ENCODE results near the gene ANTXRL. TPM values are rescaled to one million over a fixed set of nuclear protein-coding genes. Genes with fewer than 3 reads are reported as not detected.
"Not testable (repeated sequence)": the region's sequence is repeated elsewhere in the genome, so short reads cannot be mapped to it uniquely, and the experiment has no call there.

The ANTXRL gene
- total RNA-seq, 1 experiment from 2014 or later: 0.63 TPM

DNA sequence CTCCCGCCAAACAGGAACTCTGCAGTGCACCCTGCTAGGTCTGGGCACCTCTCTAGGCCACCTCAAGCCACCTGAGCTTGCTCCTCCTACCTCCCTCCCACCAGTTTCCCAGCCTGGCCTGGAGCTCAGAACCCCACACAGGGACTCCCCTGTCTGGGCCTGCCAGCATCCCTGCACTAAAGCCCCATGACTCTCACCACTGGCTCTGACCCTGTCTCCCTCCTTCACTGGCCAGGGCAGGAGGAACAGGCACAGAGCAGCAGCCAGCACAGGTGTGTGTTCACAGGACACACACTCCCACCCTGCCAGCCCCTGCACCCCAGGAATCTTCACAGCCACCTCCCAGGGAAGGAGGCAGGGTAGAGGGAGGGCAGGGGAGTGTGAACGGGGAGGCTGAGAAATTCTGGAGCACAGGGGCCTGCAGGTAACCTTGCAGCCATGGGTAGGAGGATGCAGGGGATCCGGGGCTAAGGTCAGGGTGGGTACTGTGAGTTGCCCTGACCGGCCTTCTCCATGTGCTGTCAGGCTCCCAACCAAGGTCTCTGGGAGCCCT lies 13.9 kb upstream of the ANTXRL start:
- DNase-seq (ENCODE audit: low read depth): no peak

DNA sequence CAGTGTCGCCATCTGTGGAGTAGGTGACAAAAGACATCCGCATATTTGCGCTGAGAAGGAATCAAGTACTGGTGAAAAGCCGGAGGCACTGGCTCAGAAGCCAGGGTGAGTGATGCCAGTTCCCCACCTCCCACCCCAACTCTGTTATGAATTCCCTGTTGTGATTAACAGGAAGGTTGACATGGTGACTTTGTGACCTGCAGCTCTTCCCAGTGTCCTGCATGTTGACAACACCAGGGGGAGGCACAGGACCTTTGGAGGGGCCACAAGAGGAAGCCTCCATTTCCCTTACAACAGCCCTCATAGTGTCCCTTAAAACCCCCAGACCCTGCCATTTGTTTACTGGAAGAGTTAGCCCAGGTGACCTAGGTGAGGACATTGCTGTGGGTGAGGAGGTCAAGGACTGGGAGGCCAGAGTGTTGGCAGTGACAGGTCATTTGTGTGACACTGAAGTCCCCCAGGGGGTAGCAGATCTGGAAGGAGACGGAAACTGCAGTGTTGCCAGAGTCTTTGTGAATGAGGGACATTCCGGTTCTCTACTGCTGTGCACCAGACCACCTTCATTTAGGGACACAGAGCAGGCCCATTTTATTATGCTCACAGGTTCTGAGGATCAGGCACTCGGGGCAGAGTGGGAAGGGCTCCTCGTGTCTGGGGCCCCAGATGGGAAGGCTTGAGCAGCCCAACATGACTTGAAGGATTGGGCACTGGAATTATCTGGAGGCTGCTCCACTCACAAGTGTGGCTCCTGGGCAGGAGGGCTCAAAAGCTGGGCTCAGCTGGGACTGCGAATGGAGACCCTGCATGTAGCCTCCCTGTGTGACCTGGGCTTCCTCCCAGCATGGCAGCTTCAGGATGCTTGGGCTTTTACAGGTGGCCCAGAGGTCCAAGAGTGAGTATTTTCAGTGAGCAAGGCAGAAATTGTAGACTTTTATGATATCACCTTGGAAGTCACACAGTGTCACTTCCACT lies 13.0 kb upstream of the ANTXRL start:
- DNase-seq (ENCODE audit: low read depth): no peak

DNA sequence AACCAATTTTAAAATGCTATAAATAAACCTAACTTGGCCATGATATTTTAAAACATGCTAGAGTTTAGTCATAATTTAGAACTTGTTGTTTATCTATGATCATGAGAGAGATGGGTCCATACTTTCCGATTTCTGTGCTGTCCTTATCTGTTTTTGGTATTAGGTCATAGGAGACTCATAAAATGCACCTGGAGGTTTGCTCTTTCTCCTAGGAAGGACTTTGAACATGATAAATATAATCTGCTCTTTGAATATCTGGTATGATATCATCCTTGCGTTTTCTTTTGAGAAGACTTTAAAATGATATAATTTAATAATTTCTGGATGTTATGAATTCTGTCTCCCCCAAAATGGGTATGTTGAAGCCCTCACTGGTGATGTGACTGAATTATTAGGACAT lies 9.0 kb upstream of the ANTXRL start:
- DNase-seq (ENCODE audit: low read depth): no peak

DNA sequence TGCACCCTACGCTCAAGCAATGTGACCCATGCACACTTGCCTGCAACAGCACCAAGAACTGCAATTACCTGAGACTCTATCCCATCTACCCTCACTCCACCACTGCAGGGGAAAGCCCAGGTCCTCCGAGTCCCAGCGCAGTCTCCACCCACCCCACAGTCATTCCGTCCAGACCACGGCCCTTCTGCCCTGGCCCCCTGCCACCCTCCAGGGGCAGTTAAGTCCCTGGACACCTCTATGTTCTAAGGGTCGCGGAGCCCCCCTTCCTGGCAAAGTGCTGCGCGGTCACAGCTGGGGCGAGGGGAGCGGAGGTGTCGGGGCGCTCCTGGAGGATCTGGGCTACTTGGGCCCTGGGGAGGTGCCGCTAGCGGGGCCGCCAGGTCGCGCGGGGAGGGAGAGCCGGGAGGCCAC lies 4.4 kb upstream of the ANTXRL start:
- DNase-seq (ENCODE audit: low read depth): not testable (repeated sequence)

DNA sequence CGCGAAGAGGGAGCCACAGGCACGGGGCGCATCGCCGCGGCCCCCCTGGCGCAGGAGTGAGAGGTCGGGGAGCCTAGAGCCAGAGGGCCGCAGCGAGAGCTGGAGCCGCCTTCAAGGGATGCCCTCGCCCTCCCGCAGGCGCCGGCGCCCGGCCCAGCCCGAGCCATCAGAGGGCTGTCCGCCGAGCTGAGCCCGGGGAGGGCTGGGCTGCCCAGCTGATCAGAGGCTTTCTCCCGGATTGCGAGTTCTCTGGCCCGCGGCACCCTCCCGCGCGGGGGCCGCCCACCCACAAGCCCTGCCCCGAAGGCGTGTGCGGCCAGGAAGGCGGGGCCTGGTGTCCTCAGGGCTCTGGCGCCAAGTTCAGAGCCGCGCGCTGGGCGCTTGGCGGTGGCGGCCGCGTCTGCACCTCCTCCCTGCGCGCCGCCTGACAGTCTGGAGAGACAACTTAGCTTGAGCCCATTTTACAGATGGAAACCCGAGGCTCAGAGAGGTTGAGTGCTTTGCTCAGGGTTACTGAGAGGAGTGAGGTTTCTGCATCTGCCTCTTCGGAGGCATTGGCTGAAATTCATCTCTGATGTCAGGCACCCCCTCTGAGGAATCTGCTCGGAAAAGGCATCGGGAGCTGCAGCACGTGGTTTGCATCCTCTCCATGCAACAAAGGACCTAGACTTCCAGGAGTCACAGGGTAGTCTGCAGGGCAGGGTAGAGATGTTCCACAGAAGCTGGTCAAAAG lies 3.8 kb upstream of the ANTXRL start:
- peak; percentile 53 for DNase-seq (ENCODE audit: low read depth)

DNA sequence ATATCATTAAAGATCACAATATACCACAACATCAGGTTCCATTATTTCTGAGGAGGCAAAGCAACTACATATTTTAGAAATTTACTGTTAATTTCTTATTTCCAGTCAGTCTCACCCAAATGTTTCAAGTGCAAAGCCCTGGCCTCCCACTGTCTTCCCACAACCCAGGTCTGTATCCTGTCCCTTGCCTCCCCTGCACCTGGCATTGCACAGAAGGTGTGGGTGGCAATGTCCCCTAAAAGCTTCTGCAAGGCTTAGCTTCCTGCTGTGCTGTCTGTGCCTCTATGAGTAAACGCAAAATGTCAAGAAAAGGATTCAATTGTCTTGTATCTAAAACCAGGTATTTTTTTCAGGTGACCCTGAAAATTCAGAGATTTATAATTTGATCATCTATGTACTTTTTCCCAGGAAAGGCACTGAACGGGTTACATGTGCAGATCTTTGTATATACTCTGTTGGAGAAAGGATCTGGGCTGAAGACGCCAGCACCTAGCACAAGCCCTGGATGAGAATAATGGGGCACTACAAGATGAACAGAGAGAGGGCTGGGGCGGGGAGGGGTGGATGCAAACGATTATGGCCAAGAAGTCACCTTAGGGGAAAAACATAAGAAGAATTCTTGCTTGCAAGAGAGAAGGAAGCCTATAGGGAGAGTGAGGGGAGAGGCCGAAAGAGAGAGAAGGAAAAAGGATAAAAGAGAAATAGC lies 3.1 kb upstream of the ANTXRL start:
- no peak for DNase-seq (ENCODE audit: low read depth)

DNA sequence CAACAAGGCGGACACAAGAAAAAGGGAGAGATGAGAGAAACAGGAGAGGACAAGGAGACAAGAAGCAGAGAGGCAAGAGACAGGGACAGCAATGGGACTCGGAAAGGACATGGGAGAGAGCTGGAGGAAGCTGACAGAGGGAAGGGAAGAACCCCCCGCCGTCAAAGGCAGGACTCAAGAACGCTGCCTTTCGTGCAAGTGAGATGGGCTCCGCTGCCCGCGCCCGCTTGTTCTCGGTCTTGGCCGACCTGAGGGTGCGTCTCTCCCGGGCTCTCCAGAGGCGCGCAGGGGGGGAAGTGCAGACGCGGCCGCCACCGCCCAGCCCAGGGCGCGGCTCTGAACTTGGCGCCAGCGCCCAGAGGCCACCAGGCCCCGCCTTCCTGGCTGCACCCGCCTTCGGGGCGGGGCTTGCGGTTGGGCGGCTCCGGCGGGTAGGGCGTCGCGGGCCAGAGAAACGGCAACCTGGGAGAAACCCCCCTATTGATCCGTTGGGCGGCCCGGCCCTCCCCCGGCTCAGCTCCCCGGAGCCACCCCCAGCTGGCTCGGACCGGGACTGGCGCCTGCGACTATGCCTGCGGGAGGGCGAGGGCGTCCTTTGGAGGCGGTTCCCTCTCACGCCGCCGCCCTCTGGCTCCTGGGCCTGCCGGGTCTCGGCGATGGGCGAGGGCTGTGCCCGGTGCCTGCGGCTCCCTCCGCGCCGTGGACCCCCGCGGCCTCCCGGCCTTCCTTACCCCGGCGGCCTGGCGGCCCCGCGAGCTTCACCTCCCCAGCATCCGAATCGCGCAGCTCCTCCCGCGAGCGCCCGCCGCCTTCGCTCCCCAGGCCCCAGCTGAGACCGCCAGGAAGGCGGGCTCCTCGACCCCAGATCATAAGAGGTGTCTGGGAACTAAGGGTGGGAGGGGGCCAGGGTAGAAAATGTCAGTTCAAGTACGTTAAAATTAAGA lies 2.2 kb upstream of the ANTXRL start:
- peak; percentile 62 for DNase-seq (ENCODE audit: low read depth)

DNA sequence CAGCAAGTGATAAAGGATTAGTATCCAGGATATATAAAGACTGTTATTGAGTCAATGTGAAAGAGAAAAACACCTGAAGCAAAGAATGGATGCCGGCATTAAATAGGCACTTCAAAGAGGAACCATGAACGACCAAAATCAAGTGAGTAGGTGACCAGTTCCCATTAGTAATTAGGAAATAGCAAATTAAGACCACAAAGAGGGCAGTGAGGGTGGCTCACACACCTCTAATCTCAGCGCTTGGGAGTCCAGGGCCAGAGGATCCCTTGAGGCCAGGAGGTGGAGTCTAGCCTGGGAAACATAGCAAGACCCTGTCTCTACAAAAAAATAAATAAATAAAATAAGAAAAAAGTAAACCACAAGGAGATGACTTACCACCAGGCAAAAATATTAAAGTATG lies 1.5 kb upstream of the ANTXRL start:
- DNase-seq (ENCODE audit: low read depth): no peak

DNA sequence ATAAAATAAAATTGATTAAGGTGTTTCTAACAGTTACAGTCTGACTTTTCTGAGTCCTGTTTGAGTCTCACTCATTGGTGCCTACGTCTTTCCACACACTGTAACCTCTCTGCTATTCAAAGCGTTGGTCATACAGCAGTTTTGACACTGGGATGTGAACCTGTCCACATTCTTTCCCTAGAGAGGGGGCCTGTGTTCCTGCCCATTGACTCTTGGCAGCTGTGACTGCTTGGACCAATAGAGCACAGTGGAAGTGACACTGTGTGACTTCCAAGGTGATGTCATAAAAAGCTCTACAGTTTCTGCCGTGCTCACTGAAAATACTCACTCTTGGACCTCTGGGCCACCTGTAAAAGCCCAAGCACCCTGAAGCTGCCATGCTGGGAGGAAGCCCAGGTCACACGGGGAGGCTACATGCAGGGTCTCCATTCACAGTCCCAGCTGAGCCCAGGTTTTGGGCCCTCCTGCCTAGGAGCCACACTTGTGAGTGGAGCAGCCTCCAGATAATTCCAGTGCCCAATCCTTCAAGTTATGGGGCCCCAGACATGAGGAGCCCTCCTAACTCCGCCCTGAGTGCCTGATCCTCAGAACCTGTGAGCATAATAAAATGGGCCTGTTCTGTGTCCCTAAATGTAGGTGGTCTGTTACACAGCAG lies 704 bp upstream of the ANTXRL start:
- no peak for DNase-seq (ENCODE audit: low read depth)

DNA sequence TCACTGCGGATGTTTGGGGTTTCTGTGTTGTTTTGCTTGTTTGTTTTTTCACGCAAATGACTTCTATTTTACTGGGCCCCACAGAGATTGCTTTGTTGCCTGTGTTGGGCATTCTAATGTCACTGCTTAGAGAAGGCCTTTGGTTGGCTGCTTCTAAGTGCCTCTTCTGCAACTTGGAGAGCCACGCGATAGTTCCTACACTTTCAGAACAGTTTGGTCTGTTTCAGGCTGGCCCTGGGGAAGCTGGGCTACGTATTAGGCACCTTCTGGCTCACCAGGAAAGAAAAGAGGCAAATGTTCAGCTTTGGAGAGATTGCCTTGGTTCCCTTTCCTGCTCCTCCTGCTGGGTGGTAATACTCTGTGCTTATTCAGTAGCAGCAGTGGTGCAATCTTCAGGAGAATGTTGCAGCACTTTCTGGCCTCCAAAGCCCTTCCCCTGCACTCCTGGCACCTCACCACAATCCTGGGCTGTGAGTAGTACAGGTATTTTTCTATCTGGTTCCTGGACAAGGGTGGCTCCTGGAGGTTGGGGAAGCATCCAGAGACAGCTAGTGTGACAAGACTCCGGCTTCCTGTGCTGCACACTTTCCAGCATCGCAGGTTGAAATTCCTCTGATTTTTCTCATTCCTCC lies 1.2 kb downstream of the ANTXRL start:
- DNase-seq (ENCODE audit: low read depth): no peak

DNA sequence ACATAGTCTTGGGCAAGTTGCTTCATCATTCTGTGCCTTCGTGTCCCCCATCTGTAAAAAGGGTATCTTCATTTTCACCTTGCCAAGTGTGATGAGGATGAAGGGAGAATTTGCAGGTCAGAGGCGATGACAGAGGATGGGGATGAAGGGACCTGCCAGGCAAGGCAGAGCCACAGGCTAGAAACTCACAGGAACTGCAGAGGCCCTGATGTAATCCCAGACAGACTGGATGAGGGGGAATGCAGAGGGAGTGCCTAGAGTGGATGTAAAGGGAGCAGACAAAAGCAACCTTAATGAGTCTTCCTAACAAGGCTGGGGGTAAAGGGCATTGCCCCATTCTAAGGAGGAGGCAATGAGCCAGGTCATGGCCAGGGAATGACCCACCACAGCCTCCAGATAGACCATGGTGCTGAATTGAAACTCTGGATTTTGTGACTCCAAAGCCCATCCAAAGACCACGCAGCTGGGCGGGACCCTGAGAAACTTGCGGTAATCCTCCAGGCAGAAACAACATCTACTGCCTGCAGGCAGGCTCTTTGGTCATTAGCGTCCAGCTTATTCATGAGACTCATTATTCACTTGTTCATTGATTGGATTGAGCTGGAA lies 1.9 kb downstream of the ANTXRL start:
- DNase-seq (ENCODE audit: low read depth): no peak

DNA sequence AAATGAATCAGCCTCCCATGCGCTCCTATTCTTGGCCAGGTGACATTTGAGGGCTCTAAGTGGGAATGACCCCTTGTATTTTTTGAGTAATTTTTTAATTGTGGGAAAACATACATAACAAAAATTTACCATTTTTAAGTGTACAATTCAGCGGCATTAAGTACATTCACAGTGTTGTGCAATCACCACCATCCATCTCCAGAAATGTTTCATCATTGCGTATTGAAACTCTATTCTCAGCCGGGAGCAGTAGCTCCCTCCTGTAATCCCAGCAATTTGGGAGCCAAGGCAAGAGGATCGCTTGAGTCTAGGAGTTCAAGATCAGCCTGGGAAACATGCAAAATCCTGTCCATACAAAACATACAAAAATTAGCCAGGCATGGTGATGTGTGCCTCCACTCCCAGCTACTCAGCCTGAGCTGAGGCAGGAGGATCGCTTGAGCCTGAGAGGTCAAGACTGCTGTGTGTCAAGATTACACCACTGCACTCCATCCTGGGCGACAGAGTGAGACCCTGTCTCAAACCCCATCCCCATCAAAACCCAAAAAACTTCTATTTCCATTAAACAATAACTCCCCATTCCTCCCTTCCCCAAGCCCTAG lies 2.5 kb downstream of the ANTXRL start:
- no peak for DNase-seq (ENCODE audit: low read depth)

DNA sequence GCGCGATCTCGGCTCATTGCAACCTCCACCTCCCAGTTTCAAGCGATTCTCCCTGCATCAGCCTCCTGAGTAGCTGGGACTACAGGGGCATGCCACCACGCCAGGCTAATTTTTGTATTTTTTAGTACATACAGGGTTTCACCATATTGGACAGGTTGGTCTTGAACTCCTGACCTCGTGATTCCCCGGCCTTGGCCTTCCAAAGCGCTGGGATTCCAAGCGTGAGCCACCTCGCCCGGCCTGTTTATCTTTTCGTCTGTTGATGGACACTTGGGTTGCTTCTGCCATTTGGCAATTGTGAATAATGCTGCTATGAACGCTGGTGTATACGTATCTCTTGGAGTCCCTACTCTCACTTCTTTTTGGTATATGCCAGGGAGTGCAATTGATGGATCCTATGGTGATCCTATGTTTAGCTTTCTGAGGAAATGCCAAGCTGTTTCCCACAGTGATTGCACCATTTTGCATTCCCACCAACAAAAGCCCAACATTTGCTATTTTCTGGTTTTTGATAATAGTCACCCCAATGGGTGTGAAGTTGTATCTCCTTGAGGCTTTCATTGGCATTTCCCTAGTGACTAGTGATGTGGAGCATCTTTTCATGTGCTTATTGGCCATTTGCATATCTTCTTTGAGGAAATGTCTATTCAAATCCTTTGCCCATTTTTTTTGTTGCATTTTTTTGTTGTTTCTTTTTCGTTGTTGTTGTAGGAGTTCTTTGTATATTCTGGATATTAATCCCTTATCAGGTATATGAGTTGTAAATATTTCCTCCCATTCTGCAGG lies 3.5 kb downstream of the ANTXRL start:
- DNase-seq (ENCODE audit: low read depth): no peak

DNA sequence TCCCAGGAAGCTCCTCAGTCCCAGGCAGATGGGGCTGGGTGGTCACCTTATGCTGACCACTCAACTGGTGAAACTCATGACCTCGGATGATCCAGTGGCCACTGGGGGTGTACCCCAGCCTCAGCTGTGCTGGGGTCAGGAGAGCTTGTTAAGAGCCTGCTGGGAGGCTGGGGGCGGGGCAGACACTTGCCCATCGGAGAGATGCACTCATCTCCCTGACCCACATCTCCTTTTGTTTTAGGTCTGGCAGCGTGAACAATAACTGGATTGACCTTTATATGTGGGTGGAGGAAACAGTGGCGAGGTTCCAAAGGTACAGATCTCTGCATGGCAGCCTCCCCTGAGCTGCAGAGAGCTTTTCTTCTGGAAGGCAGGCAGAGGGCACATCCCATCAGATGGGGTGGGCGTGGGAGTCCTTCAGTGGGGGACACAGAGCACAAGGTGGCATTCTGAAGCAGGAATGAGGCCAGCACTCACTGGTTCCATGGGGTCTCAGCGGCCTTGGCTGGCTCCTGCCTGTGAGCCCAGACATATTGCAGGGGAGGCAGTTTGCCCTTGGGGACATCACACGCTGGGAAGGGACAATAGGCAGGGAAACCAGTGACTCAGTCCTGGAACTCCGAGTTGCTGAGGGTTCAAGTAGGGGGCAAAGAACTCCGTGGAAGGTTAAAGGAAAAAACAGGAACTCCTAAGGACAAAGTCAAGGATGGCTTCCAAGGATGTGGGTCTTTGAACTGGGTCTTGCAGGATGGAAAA lies 5.2 kb downstream of the ANTXRL start:
- no peak for DNase-seq (ENCODE audit: low read depth)

DNA sequence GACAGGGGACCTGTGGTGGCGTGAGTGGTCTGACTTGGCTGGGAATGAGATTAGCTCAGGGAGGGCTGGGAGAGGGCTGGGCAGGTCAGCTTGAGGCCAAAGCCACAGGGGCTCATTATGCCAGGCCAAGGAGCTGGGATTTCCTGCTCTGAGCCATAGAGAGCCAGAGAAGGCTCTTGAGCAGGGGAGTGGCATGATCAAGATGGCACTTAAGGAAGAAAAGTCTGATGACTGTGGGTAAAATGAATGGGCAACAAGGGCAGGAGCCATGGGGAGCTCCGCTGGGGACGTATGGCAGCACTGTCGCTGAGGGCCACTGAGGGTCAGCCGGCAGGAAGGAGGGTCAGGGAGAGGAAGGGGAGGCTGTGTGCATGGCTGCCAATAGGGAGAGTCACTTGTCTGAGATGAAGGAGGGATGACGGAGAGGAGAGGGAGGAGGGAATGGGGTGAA lies 5.8 kb downstream of the ANTXRL start:
- no peak for DNase-seq (ENCODE audit: low read depth)

DNA sequence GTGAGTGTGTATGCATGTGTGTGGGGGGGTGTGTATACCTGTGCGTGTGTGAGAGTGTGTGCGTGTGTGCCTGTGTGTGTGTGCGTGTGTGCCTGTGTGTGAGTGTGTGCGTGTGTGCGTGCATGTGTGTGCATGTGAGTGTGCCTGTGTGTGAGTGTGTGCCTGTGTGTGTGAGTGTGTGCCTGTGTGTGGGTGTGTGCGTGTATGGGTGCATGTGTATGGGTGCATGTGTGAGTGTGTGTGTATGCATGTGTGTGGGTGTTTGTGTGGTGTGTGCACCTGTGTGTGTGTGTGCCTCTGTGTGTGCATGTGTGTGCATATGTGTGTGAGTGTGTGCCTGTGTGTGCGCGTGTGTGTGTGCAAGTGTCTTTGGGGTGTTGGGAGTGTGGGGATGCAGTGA lies 6.4 kb downstream of the ANTXRL start:
- DNase-seq (ENCODE audit: low read depth): no peak

All from HT1080 (cell line).